Common myeloid progenitor, CD34-positive (primary cell): Measurements from ENCODE around the gene NIBAN1.

ENCODE experiments used
- CTCF ChIA-PET: fragments of 350-600 bp; sonication (Branson Sonifier 250); formaldehyde crosslinking; loops from one replicate; lab custom pipeline; 2021; ENCODE audit warnings: antibody characterized with exemption; lab: Charles Lee
- POLR2A ChIA-PET: fragments of 350-600 bp; sonication (Branson Sonifier 250); formaldehyde crosslinking; loops from one replicate; lab custom pipeline; 2021; ENCODE audit warnings: antibody characterized with exemption; lab: Charles Lee
- DNase-seq, 3 donors: peaks; one replicate each; pipeline versions ENCODE4 v3.0.0 to v3.0.0-alpha.2; 2013
- H3K27ac ChIP-seq, 2 experiments: 1 replicate in 1 of 2; 2 replicates in 1 of 2; pipeline ENCODE4 v1.7.0; 2013; ENCODE audit warnings: inconsistent platforms in 2 of 2, low read length in 2 of 2, mild to moderate bottlenecking in 2 of 2, low read depth in 1 of 2, moderate library complexity in 1 of 2; ENCODE audit not compliant: severe bottlenecking in 2 of 2, insufficient read depth in 1 of 2, poor library complexity in 1 of 2
- H3K27me3 ChIP-seq, 5 experiments: replicated peaks in 2 of 5; 1 replicate in 3 of 5; 2 replicates in 2 of 5; pipeline versions ENCODE4 v1.6.1 to v1.7.0; 2013; ENCODE audit warnings: low read length in 4 of 5, mild to moderate bottlenecking in 2 of 5, moderate library complexity in 2 of 5, inconsistent platforms in 1 of 5; ENCODE audit not compliant: insufficient read depth in 5 of 5, control insufficient read depth in 4 of 5
- H3K36me3 ChIP-seq, 4 experiments: 1 replicate in 2 of 4; 2 replicates in 2 of 4; pipeline versions ENCODE4 v1.6.1 to v1.7.0; 2013; ENCODE audit warnings: low read length in 3 of 4, control low read depth in 1 of 4, mild to moderate bottlenecking in 1 of 4; ENCODE audit not compliant: control insufficient read depth in 4 of 4, insufficient read depth in 4 of 4
- H3K4me1 ChIP-seq, 4 experiments: 1 replicate in 3 of 4; 2 replicates in 1 of 4; pipeline versions ENCODE4 v1.6.1 to v1.7.1; 2013; ENCODE audit warnings: low read length in 3 of 4, mild to moderate bottlenecking in 3 of 4, control low read depth in 1 of 4, inconsistent platforms in 1 of 4, moderate library complexity in 1 of 4; ENCODE audit not compliant: control insufficient read depth in 4 of 4, insufficient read depth in 4 of 4; ENCODE audit errors: control extremely low read depth in 1 of 4
- H3K4me3 ChIP-seq, 7 experiments: 1 replicate in 4 of 7; 2 replicates in 3 of 7; pipeline versions ENCODE4 v1.5.1 to v1.7.0; 2013; ENCODE audit warnings: mild to moderate bottlenecking in 7 of 7, low read length in 6 of 7, moderate library complexity in 6 of 7, inconsistent platforms in 2 of 7, low read depth in 2 of 7, control low read depth in 1 of 7; ENCODE audit not compliant: insufficient read depth in 4 of 7, control insufficient read depth in 1 of 7; ENCODE audit errors: extremely low read depth in 1 of 7
- H3K9me3 ChIP-seq, 5 experiments: 1 replicate in 4 of 5; 2 replicates in 1 of 5; pipeline versions ENCODE4 v1.6.1 to v1.7.1; 2013; ENCODE audit warnings: low read length in 4 of 5, mild to moderate bottlenecking in 2 of 5, inconsistent platforms in 1 of 5, low read depth in 1 of 5, moderate library complexity in 1 of 5; ENCODE audit not compliant: control insufficient read depth in 4 of 5, insufficient read depth in 2 of 5; ENCODE audit errors: control extremely low read depth in 1 of 5
- WGBS: methylation state at CpG from one replicate; pipeline ENCODE4 v1.1.5; 2013; ENCODE audit not compliant: insufficient coverage; 5-methylcytosine and 5-hydroxymethylcytosine counted together

Gene NIBAN1

GRCh38 chr1:184988506-184988905, 14.2 kb upstream of the NIBAN1 start:
- no peaks in the 10 kb centered on the region for H3K9me3 ChIP-seq
- CTCF ChIA-PET = interaction anchor here (1.0 to 9.5 kb wide), 5 partner anchors 11 to 181 kb away, joined by 3 to 154 read pairs (median 5); no protein-coding TSS in a partner anchor
- no peaks in the 10 kb centered on the region for H3K4me1 ChIP-seq
- no peak for DNase-seq
- no peaks in the 10 kb centered on the region for H3K27me3 ChIP-seq
- no peaks in the 10 kb centered on the region for H3K36me3 ChIP-seq
- H3K4me3 ChIP-seq = no peak overlapping the region
- POLR2A ChIA-PET = no interaction called here
- H3K27ac ChIP-seq = no peak overlapping the region

- no CpG with 5 or more reads among the region's 1 CpG for WGBS
- Histone ChIP-seq H3K36me3 (no peaks in the 10 kb centered on the region), H3K27ac (no peak overlapping the region), H3K4me3 (no peak overlapping the region), H3K9me3 (no peaks in the 10 kb centered on the region), H3K27me3 (no peaks in the 10 kb centered on the region), H3K4me1 (no peaks in the 10 kb centered on the region)
- CTCF ChIA-PET = interaction anchor here (1.0 to 9.5 kb wide), 7 partner anchors 9 to 181 kb away, joined by 3 to 154 read pairs (median 5); no protein-coding TSS in a partner anchor
- no peak for DNase-seq
- POLR2A ChIA-PET = interaction anchor here (0.7 kb wide), 1 partner anchor 144 kb away, joined by 3 read pairs; no protein-coding TSS in a partner anchor
Observed at GRCh38 chr1:184987696-184988095, 13.4 kb upstream of the NIBAN1 start.

GRCh38 chr1:184986250-184986649, 11.9 kb upstream of the NIBAN1 start:
- Histone ChIP-seq H3K4me1 (peaks cover 0 to 2% (median 0%) of the 10 kb centered on the region in 4 experiments), H3K9me3 (no peaks in the 10 kb centered on the region), H3K4me3 (no peak overlapping the region), H3K27me3 (no peaks in the 10 kb centered on the region), H3K36me3 (no peaks in the 10 kb centered on the region), H3K27ac (no peak overlapping the region)
- ChIA-PET POLR2A (no interaction called here), CTCF (interaction anchor here (0.9 to 9.5 kb wide), 14 partner anchors 10 to 190 kb away, joined by 3 to 154 read pairs (median 4); no protein-coding TSS in a partner anchor)
- peak; percentile 51 to 61 (median 59) for DNase-seq
- 4% methylated on average over 4 of the region's 5 CpGs for WGBS

- CTCF ChIA-PET = interaction anchor here (0.6 to 9.5 kb wide), 24 partner anchors 9 to 271 kb away, joined by 3 to 154 read pairs (median 4); partner anchors contain the start of gene RNF2
- Histone ChIP-seq H3K27ac (no peak overlapping the region), H3K4me1 (peaks cover 0 to 2% (median 0%) of the 10 kb centered on the region in 4 experiments), H3K27me3 (no peaks in the 10 kb centered on the region), H3K4me3 (peak overlapping the region in 1 of 7 experiments; percentile 14), H3K9me3 (no peaks in the 10 kb centered on the region), H3K36me3 (no peaks in the 10 kb centered on the region)
- POLR2A ChIA-PET = no interaction called here
- 29% methylated on average over 7 of the region's 14 CpGs for WGBS
- DNase-seq = peak; percentile 81 to 93 (median 91)
Observed at GRCh38 chr1:184982002-184982954, 8.0 kb upstream of the NIBAN1 start.

- H3K27ac ChIP-seq = no peak overlapping the region
- peaks cover 0 to 2% (median 0%) of the 10 kb centered on the region in 4 experiments for H3K4me1 ChIP-seq
- DNase-seq = no peak
- ChIA-PET CTCF (interaction anchor here (0.9 to 9.5 kb wide), 9 partner anchors 8 to 191 kb away, joined by 3 to 154 read pairs (median 13); no protein-coding TSS in a partner anchor), POLR2A (no interaction called here)
- no peak overlapping the region for H3K4me3 ChIP-seq
- no peaks in the 10 kb centered on the region for H3K9me3 ChIP-seq
- H3K36me3 ChIP-seq = no peaks in the 10 kb centered on the region
- 100% methylated on average over 1 of the region's 1 CpG for WGBS
- no peaks in the 10 kb centered on the region for H3K27me3 ChIP-seq
Observed at GRCh38 chr1:184980726-184981125, 6.4 kb upstream of the NIBAN1 start.

- no peak overlapping the region for H3K27ac ChIP-seq
- H3K9me3 ChIP-seq = no peaks in the 10 kb centered on the region
- no peak for DNase-seq
- peaks cover 0 to 7% (median 0%) of the 10 kb centered on the region in 5 experiments for H3K27me3 ChIP-seq
- no peak overlapping the region for H3K4me3 ChIP-seq
- ChIA-PET POLR2A (no interaction called here), CTCF (interaction anchor here (0.7 to 3.0 kb wide), 6 partner anchors 10 to 695 kb away, joined by 3 to 14 read pairs (median 3); no protein-coding TSS in a partner anchor)
- peaks cover 4 to 29% (median 20%) of the 10 kb centered on the region in 4 experiments for H3K4me1 ChIP-seq
- H3K36me3 ChIP-seq = no peaks in the 10 kb centered on the region
- WGBS = 97% methylated on average over 6 of the region's 6 CpGs
Observed at GRCh38 chr1:184975208-184975870, 1.0 kb upstream of the NIBAN1 start.
